Measurements from ENCODE around the gene GLI2.

DNA sequence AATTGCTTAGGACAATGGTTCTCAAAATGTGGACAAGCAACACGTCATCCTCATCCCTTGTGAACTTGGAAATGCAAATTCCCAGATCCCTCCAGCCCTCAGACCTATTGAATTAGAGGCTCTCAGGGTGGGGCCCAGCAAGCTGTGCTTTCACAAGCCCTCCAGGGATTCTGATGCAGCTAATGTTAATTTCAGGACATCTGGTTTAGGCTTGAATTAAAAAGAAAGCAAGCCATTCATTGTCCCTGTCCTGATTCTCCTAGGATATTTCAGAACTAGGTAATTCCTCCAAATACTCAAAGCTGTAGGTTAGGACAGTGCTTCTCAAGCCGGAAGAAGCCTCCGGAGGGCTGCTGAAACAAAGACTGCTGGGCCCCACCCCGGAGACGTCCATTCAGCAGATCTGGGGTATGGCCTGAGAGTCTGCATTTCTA, 26.0 kb upstream of the GLI2 start:
- TF ChIP-seq YY1 (IDR thresholded peaks at IDR 0.05; ENCODE audit: insufficient read depth, insufficient read length) (no peak), SUZ12 (IDR thresholded peaks at IDR 0.05; ENCODE audit: extremely low read depth, insufficient read depth, insufficient read length) (no peak)
